Colonic mucosa (tissue), 4 donors: Measurements from ENCODE around the gene TULP4. TPM values are rescaled to one million over a fixed set of nuclear protein-coding genes. Genes with fewer than 3 reads are reported as not detected.

ENCODE experiments used
- DNase-seq: peaks from one replicate; pipeline ENCODE4 v3.0.0-alpha.2; 2020
- H3K27ac ChIP-seq: fragments of 200-600 bp; one replicate; pipeline ENCODE4 v1.8.0; 2021
- H3K27me3 ChIP-seq: fragments of 200-600 bp; one replicate; pipeline ENCODE4 v1.8.0; 2021
- H3K36me3 ChIP-seq: fragments of 200-600 bp; one replicate; pipeline ENCODE4 v1.8.0; 2021
- H3K4me1 ChIP-seq: fragments of 200-600 bp; one replicate; pipeline ENCODE4 v1.8.0; 2021; ENCODE audit warnings: mild to moderate bottlenecking
- H3K4me3 ChIP-seq: fragments of 200-600 bp; one replicate; pipeline ENCODE4 v1.8.0; 2021
- H3K9ac ChIP-seq, 2 donors: one replicate each; pipeline ENCODE4 v1.7.0; 2013; ENCODE audit warnings: control low read depth in 2 of 2, low read depth in 2 of 2, low read length in 2 of 2
- H3K9me3 ChIP-seq: fragments of 200-600 bp; one replicate; pipeline ENCODE4 v1.8.0; 2021
- CTCF ChIP-seq: fragments of 200-600 bp; IDR thresholded peaks from one replicate; pipeline ENCODE4 v1.8.0; 2022; ENCODE audit warnings: antibody characterized with exemption, mild to moderate bottlenecking
- intact Hi-C: fragments of 100-400 bp; cut with DNase I; formaldehyde crosslinking; loops from one replicate; pipeline ENCODE4 v1.14.1; 2022
- total RNA-seq, 2 donors: library from RNA; stranded (reverse); fragmentation: NEBNext Ultra II Directional in 1 of 2; extraction: Animal tissue kit (Norgen Biotek cat#: 25700) in 1 of 2; gene quantifications; one replicate each; pipeline ENCODE4 v1.2.1, GENCODE V29; 2021
- donor health status: healthy.
- donor health status: DM: no; HTN: no; CAD: no.
- donor health status: DM: no; HTN: no; CAD: no.

The TULP4 gene
- total RNA-seq, 2 donors from 2014 or later: 63.1 to 68.0 TPM

- no peaks in the 10 kb centered on the region for H3K9me3 ChIP-seq
- no peak for DNase-seq
- intact Hi-C loops: no loop called here
- no peak for TF ChIP-seq CTCF
- H3K9ac ChIP-seq: no peak overlapping the region
- H3K36me3 ChIP-seq: no peaks in the 10 kb centered on the region
- H3K4me1 ChIP-seq: no peaks in the 10 kb centered on the region
- H3K27ac ChIP-seq: no peak overlapping the region
- H3K27me3 ChIP-seq: no peaks in the 10 kb centered on the region
- no peak overlapping the region for H3K4me3 ChIP-seq
Measured at GRCh38 chr6:158383057-158383456, 70.8 kb downstream of the TULP4 start.

DNA sequence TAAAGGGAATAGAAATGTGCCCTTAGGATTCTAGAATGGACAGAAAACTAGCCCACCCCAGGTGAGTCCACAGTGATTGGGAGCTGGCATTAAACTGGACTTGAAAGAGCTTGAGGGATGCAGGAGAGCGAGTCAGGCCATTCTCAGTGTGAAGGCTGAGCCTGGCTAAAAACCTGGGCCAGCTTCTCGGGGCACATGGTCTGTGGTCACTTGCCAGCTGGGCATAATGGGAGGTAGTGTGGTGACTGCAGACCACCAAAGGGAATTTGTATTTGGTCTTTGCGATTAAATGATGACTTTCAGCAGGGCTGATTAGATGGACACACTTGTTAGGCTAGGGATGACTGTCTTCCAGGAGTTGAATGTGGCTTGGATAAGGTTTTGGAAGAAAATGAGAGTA lies 71.3 kb downstream of the TULP4 start:
- Histone ChIP-seq H3K4me3 (no peak overlapping the region), H3K9ac (no peak overlapping the region), H3K27ac (no peak overlapping the region), H3K36me3 (no peaks in the 10 kb centered on the region), H3K27me3 (no peaks in the 10 kb centered on the region), H3K9me3 (no peaks in the 10 kb centered on the region), H3K4me1 (no peaks in the 10 kb centered on the region)
- TF ChIP-seq CTCF: no peak
- DNase-seq: no peak
- intact Hi-C loops: no loop called here

- no peak overlapping the region for H3K4me3 ChIP-seq
- H3K9ac ChIP-seq: no peak overlapping the region
- H3K27me3 ChIP-seq: no peaks in the 10 kb centered on the region
- no peak for TF ChIP-seq CTCF
- H3K4me1 ChIP-seq: no peaks in the 10 kb centered on the region
- intact Hi-C loops: no loop called here
- H3K36me3 ChIP-seq: no peaks in the 10 kb centered on the region
- no peak for DNase-seq
- no peak overlapping the region for H3K27ac ChIP-seq
- no peaks in the 10 kb centered on the region for H3K9me3 ChIP-seq
Measured at GRCh38 chr6:158384671-158385110, 72.4 kb downstream of the TULP4 start.

DNA sequence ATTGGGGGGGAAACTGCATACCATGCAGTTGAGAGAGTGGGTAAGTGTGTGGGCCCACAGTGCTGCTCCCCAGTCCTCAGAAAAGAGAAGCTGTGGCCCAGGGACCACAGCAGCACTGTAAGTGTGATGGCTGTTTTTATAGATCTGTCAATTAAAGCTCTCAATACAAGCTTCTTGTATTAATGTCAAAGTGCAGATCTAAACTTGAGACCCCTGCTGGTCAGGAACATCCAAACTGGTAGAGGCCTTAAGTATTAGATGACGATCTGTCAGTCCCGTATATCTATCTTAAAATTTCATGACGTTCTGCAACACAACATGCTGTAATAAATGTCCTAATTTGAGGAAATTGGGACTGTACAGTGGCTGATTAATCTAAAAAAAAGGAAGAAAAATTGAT lies 74.8 kb downstream of the TULP4 start:
- Histone ChIP-seq H3K27me3 (no peaks in the 10 kb centered on the region), H3K4me1 (no peaks in the 10 kb centered on the region), H3K4me3 (no peak overlapping the region), H3K9me3 (no peaks in the 10 kb centered on the region), H3K9ac (no peak overlapping the region), H3K27ac (no peak overlapping the region), H3K36me3 (no peaks in the 10 kb centered on the region)
- no peak for TF ChIP-seq CTCF
- no peak for DNase-seq
- intact Hi-C loops: no loop called here

- Histone ChIP-seq H3K36me3 (no peaks in the 10 kb centered on the region), H3K27me3 (no peaks in the 10 kb centered on the region), H3K27ac (no peak overlapping the region), H3K9ac (no peak overlapping the region), H3K9me3 (no peaks in the 10 kb centered on the region), H3K4me3 (no peak overlapping the region), H3K4me1 (no peaks in the 10 kb centered on the region)
- no peak for DNase-seq
- TF ChIP-seq CTCF: no peak
- intact Hi-C loops: no loop called here
Measured at GRCh38 chr6:158387578-158387977, 75.3 kb downstream of the TULP4 start.

GRCh38 chr6:158388727-158389126 lies 76.5 kb downstream of the TULP4 start:
- H3K36me3 ChIP-seq: no peaks in the 10 kb centered on the region
- H3K4me3 ChIP-seq: no peak overlapping the region
- no peak overlapping the region for H3K27ac ChIP-seq
- no peaks in the 10 kb centered on the region for H3K4me1 ChIP-seq
- no peaks in the 10 kb centered on the region for H3K27me3 ChIP-seq
- no peak for DNase-seq
- no peaks in the 10 kb centered on the region for H3K9me3 ChIP-seq
- intact Hi-C loops: no loop called here
- no peak for TF ChIP-seq CTCF
- H3K9ac ChIP-seq: no peak overlapping the region
